Stimulated activated naive CD8-positive, alpha-beta T cell treated with anti-CD3 and anti-CD28 coated beads, Interleukin-15, Interleukin-2, amounts not matched to agents 100 ng/mL and 50 ng/mL, for 24 hours (primary cell): ENCODE data around the gene MEX3A.
"Not testable (repeated sequence)": the region's sequence is repeated elsewhere in the genome, so short reads cannot be mapped to it uniquely, and the experiment has no call there.

ENCODE experiments used
- H3K27ac Mint-ChIP-seq: one replicate; pipeline ENCODE4 v1.8.0; 2021; ENCODE audit warnings: mild to moderate bottlenecking, mixed read lengths
- H3K27me3 Mint-ChIP-seq: one replicate; pipeline ENCODE4 v1.8.0; 2021; ENCODE audit warnings: mixed read lengths
- H3K36me3 Mint-ChIP-seq: one replicate; pipeline ENCODE4 v1.8.0; 2021; ENCODE audit warnings: low read depth, mixed read lengths
- H3K4me1 Mint-ChIP-seq: one replicate; pipeline ENCODE4 v1.8.0; 2021; ENCODE audit warnings: low read depth, mixed read lengths
- H3K4me3 Mint-ChIP-seq: one replicate; pipeline ENCODE4 v1.8.0; 2021; ENCODE audit warnings: mild to moderate bottlenecking, mixed read lengths
- H3K9me3 Mint-ChIP-seq: one replicate; pipeline ENCODE4 v1.8.0; 2021; ENCODE audit warnings: mixed read lengths

Gene MEX3A

DNA sequence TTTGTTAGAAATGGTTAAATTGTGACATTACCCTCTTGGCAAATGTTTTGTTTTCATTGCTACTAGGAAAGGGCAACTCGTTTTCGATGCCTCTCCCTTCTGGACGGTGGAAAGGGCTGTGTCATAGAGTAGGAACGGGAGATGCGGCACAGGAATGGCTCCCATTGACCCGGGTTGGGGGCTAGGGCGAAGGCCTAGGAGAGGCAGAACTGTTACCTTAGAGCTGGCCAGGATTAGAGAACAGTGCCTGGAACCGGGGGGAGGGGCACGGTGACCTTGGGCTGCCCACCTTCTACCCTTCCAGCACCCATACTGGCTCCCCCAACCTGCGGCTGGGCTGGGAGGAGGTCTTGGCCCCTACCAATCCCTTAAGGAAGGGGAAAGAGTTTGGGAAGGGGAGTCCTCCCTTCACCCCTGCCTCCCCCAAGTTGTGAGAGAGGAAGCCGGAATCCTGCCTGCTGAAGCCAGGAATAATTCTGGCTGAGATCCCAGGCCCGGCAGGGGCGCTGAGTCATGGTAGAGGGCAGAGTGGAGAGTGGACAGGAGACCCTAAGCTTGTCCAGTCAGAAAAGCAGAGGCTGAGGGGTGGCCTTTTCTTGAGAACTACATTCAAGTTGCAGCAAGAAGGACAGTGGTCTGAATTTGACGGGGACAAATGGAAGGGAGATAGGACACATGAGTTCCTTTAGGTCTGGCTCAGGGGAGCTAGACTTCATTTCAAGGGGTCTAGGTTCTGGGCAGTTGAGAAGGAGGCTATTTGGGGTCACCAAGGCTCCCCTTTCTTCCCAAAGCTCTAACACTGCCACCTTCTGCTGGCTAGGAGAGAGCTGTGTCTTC lies 40.5 kb upstream of the MEX3A start:
- peaks cover 4% of the 10 kb centered on the region for H3K27me3 Mint-ChIP-seq
- H3K4me1 Mint-ChIP-seq = peaks cover 78% of the 10 kb centered on the region
- H3K27ac Mint-ChIP-seq = peak overlapping the region; percentile 45
- H3K9me3 Mint-ChIP-seq = no peaks in the 10 kb centered on the region
- H3K36me3 Mint-ChIP-seq = peaks cover 36% of the 10 kb centered on the region
- H3K4me3 Mint-ChIP-seq = peak overlapping the region; percentile 30

DNA sequence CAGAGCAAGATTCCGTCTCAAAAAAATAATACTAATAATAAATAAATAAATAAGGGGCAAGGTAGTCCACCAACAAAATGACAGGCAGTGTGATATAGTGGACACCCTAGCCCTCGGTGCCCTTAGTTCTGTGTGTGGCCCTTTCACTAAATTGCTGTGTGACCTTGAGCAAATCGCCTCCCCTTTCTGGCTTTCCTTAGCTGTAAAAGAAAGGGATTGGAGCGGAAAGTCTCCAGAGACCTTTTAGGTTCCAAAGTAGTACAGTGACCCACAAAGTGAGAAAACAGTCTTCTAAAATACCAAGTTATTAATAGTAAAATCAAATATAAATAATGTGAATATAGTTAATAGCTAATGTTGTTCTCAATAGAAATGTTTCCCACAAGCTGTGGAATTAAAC lies 39.8 kb upstream of the MEX3A start:
- Mint-ChIP-seq H3K4me3 (peak overlapping the region; percentile 30), H3K4me1 (peaks cover 71% of the 10 kb centered on the region), H3K9me3 (no peaks in the 10 kb centered on the region), H3K27me3 (peaks cover 4% of the 10 kb centered on the region), H3K27ac (no peak overlapping the region), H3K36me3 (peaks cover 31% of the 10 kb centered on the region)

DNA sequence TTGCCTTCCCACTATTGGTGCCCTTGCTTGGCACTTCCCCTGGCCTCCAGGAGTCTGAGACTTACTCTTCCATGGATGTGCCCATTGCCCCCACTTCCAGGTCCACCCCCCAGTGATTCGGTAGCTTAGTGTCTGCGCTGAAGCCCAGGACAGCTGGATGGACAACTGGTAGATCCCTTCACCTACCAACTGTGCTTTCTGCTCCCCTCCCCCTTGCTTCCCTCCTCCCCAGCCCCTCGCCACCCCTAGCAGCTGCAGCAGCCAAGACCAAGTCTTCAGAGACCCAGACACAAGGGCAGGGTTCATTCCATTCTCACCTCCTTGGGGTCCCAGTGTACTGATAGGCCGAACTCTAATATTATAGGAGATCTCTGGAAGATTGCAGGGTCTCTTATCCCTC lies 39.2 kb upstream of the MEX3A start:
- H3K27me3 Mint-ChIP-seq = peaks cover 6% of the 10 kb centered on the region
- H3K9me3 Mint-ChIP-seq = no peaks in the 10 kb centered on the region
- H3K27ac Mint-ChIP-seq = peak overlapping the region; percentile 31
- no peak overlapping the region for H3K4me3 Mint-ChIP-seq
- H3K4me1 Mint-ChIP-seq = peaks cover 68% of the 10 kb centered on the region
- H3K36me3 Mint-ChIP-seq = peaks cover 34% of the 10 kb centered on the region

DNA sequence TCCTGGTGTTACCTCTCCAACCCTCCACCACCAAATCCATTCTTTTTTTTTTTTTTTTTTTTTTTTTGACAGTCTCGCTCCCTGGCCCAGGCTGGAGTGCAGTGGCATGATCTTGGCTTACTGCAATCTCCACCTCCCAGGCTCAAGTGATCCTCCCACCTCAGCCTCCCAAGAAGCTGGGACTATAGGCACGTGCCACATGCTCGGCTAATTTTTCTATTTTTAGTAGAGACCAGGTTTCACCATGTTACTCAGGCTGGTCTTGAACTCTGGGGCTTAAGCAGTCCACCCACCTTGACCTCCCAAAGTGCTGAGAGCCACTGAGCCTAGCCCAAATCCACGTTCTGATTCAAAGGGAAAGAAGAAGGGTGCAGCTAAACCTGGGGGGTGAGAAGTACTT lies 38.7 kb upstream of the MEX3A start:
- not testable (repeated sequence) for H3K27ac Mint-ChIP-seq

DNA sequence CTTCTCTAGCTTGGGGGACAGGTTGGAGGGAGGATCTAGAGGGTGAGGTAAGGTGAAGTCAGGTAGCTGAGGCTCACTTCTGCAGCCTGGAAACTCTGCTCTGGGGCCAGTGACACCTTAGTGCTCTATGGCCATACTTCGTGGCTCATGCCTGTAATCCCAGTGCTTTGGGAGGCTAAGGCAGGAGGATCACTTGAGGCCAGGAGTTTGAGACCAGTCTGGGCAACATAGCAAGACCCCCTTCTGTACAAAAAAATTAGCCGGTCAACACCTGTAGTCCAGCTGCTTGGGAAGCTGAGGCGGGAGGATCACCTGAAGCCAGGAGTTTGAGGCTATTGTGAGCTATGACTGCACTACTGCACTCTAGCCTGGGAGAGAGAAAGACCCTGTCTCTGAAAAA lies 38.1 kb upstream of the MEX3A start:
- peaks cover 66% of the 10 kb centered on the region for H3K4me1 Mint-ChIP-seq
- H3K9me3 Mint-ChIP-seq = no peaks in the 10 kb centered on the region
- H3K27me3 Mint-ChIP-seq = peaks cover 8% of the 10 kb centered on the region
- peak overlapping the region; percentile 61 for H3K4me3 Mint-ChIP-seq
- peak overlapping the region; percentile 16 for H3K27ac Mint-ChIP-seq
- peaks cover 37% of the 10 kb centered on the region for H3K36me3 Mint-ChIP-seq

More for the DNA sequence above, 38.7 kb upstream of the MEX3A start:
- not testable (repeated sequence) for H3K9me3 Mint-ChIP-seq, H3K27me3 Mint-ChIP-seq, H3K4me3 Mint-ChIP-seq
- peaks cover 37% of the 10 kb centered on the region for H3K36me3 Mint-ChIP-seq
- H3K4me1 Mint-ChIP-seq = peaks cover 68% of the 10 kb centered on the region

DNA sequence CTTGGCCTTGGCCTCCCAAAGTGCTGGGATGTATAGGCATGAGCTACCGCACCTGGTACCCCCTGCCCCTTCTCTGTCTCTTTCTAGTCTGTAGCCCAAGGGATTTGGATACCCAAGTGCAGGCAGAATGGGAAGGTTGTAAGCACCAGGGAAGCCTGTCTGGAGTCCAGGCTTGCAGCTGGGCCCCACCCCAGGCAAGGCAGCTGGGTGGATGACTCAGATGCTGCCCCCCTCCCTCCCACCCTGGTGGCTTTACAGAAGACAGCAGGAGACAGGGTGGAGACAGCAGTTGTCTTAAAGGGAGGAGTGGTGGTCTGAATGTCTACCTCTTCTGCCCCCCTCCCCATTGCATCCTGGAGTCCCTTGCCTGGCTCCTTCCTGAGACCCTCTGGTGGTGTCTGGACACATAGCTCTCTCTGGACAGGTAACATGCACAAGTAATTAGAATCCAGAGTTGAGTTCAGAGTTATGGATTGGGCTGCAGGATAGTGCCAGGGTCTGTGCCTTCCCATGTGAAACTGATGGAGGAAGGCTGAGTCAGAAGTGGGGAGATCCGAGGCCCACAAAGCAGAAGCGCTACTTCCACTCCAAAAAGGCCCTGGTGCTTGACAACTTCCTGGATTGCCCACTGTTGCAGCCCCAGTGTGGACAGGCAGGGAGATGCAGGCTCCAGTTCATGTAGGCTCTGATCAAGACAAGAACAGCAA lies 37.4 kb upstream of the MEX3A start:
- Mint-ChIP-seq H3K4me3 (peak overlapping the region; percentile 61), H3K4me1 (peaks cover 63% of the 10 kb centered on the region), H3K27me3 (peaks cover 8% of the 10 kb centered on the region), H3K36me3 (peaks cover 37% of the 10 kb centered on the region), H3K27ac (no peak overlapping the region), H3K9me3 (no peaks in the 10 kb centered on the region)

DNA sequence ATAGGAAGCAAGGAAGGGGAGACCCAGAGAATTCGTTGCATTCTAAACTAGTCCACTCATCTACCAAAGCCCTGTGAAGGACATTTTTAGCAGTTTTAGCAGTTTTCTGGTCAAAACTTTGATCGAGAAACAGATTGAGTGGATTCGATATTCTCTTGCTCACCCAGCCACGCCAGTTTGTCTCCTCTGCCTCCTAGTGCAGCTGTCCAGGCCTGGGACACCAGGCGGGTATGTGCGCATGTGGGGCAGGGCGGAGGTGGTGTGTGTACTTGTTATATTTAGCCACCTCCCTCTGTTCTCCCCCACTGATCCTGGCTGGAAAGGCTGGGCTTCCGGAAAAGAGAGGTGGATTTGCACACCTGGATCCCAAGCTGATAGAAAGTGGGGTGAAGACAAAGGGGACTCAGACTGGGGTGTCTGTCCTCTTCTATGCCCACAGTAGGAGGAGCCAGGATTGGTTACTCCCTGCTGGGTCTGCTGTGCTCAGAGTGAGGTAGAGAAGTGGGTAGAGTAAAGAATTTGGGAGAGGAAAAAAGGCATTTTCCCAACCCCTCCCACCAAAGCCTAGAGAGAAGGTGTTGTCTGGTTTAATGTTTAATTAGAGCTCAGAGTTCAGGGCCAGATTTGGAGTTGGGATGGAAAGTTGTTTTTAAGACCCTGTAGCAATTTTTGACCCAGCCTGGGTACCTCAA lies 36.1 kb upstream of the MEX3A start:
- Mint-ChIP-seq H3K27me3 (peaks cover 11% of the 10 kb centered on the region), H3K36me3 (peaks cover 37% of the 10 kb centered on the region), H3K27ac (no peak overlapping the region), H3K9me3 (no peaks in the 10 kb centered on the region), H3K4me3 (peak overlapping the region; percentile 75), H3K4me1 (peaks cover 61% of the 10 kb centered on the region)

DNA sequence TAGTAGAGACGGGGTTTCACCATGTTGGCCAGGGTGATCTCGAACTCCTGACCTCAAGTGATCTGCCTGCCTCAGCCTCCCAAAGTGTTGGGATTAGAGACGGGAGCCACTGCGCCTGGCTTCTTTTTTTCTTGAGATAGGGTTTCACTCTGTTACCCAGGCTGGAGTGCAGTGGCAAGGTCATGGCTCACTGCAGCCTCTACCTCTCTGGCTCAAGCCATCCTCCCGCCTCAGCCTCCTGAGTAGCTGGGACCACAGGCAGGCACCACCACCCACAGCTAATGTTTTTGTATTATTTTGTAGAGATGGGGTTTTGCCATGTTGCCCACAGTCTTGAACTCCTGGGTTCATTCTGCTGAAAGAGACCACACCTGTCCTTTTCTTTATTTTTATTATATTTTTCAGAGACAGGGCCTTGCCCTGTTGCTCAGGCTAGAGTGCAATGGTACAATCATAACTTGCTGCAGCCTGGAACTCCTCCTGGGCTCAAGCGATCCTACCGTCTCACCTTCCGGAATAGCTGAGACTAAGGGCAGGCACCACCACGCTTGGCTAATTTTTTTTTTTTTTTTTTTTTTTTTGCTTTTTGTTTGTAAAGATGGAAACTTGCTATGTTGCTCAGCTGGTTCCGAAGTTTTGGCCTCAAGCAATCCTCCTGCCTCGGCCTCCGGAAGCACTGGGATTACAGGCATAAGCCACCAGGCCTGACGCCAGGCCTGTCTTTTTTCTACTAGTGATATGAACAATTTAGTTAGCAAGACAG lies 35.3 kb upstream of the MEX3A start:
- Mint-ChIP-seq H3K4me1 (peaks cover 61% of the 10 kb centered on the region), H3K27me3 (peaks cover 11% of the 10 kb centered on the region), H3K9me3 (no peaks in the 10 kb centered on the region), H3K27ac (no peak overlapping the region), H3K36me3 (peaks cover 36% of the 10 kb centered on the region), H3K4me3 (peak overlapping the region; percentile 61)

DNA sequence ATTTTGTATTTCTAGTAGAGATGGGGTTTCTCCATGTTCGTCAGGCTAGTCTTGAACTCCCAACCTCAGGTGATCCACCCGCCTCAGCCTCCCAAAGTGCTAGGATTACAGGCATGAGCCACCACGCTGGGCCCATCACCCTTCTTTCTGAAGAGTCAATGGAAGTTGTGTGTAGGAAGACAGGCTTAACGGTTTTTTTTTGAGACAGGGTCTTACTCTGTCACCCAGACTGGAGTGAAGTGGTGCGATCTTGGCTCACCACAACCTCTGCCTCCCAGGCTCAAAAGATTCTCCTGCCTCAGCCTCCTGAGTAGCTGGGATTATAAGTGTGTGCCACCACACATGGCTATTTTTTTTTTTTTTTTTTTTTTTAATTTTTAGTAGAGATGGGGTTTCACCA lies 34.5 kb upstream of the MEX3A start:
- peaks cover 17% of the 10 kb centered on the region for H3K27me3 Mint-ChIP-seq
- H3K9me3 Mint-ChIP-seq = not testable (repeated sequence)
- H3K27ac Mint-ChIP-seq = peak overlapping the region; percentile 41
- peak overlapping the region; percentile 92 for H3K4me3 Mint-ChIP-seq
- peaks cover 32% of the 10 kb centered on the region for H3K36me3 Mint-ChIP-seq
- peaks cover 57% of the 10 kb centered on the region for H3K4me1 Mint-ChIP-seq

DNA sequence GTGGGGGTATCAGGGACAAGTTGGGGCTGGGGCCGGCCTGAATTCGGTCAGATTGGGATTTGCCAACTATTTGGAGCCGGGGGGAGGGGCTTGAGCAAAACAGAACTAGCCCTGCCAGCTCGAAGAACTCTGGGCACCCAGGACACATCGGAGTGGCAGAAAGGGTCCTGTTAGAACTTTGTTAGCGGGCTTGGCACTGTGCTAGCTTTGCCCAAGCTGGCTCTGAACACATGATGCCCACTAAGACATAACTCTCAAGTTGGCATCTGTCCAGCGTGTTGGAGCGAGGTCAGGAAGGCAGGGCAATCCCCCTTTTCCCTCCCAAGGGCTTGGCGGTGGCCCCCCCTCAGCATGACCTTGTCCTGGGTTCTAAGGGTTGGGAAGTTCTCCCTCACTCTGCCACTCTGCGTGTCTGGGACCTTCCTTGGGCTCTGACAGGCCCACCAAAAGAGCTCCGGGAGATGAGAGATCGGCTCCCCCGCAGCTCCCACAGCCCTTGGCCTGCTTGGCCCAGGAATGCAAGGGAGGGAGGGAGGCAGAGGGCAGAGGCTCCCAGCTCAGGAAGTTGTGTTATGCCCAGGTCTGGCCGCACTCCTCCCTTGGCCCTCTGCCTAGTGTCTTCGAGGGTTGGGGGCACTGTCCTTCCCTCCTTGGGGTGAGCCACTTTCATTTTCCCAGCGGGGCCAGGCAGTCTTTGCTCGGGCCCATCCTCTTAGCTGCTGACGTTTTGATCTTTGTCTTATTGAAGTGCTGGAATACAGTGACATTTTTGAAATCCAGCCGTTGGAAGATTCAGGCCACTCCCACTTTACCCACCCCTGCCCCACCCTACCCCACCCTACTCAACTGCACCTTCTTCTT lies 33.5 kb upstream of the MEX3A start:
- Mint-ChIP-seq H3K27me3 (peaks cover 21% of the 10 kb centered on the region), H3K36me3 (peaks cover 25% of the 10 kb centered on the region), H3K4me1 (peaks cover 57% of the 10 kb centered on the region), H3K27ac (peak overlapping the region; percentile 58), H3K9me3 (no peaks in the 10 kb centered on the region), H3K4me3 (peak overlapping the region; percentile 92)

DNA sequence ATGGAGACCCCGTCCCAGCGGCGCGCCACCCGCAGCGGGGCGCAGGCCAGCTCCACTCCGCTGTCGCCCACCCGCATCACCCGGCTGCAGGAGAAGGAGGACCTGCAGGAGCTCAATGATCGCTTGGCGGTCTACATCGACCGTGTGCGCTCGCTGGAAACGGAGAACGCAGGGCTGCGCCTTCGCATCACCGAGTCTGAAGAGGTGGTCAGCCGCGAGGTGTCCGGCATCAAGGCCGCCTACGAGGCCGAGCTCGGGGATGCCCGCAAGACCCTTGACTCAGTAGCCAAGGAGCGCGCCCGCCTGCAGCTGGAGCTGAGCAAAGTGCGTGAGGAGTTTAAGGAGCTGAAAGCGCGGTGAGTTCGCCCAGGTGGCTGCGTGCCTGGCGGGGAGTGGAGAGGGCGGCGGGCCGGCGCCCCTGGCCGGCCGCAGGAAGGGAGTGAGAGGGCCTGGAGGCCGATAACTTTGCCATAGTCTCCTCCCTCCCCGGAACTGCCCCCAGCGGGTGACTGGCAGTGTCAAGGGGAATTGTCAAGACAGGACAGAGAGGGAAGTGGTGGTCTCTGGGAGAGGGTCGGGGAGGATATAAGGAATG lies 32.8 kb upstream of the MEX3A start:
- H3K27ac Mint-ChIP-seq = peak overlapping the region; percentile 58
- peaks cover 50% of the 10 kb centered on the region for H3K4me1 Mint-ChIP-seq
- peak overlapping the region; percentile 92 for H3K4me3 Mint-ChIP-seq
- peaks cover 25% of the 10 kb centered on the region for H3K27me3 Mint-ChIP-seq
- H3K9me3 Mint-ChIP-seq = no peaks in the 10 kb centered on the region
- peaks cover 18% of the 10 kb centered on the region for H3K36me3 Mint-ChIP-seq

DNA sequence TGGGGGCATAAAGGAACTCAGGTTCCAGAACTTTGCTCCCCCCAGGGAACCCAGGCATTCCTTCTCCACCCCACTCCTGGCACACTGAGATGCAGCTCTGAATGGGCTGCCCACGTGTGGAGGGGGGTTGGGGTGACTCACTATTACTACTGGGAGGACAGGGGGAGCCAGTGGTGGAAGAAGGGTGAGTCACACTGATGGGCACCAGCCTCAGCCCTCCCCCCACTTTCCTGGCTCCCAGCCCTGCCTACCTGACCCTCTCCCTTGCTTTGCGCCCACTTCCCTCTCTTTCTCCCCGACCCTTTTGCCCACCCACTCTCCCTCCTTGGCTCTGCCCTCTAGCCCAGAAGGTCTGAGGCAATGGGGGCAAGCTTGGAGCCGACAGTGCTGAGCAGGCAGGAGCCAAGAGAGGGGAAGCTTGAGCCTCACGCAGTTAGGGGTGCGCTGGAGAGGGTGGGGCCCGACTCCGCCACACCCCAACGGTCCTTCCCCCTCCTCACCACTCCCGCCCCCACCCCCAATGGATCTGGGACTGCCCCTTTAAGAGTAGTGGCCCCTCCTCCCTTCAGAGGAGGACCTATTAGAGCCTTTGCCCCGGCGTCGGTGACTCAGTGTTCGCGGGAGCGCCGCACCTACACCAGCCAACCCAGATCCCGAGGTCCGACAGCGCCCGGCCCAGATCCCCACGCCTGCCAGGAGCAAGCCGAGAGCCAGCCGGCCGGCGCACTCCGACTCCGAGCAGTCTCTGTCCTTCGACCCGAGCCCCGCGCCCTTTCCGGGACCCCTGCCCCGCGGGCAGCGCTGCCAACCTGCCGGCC lies 32.0 kb upstream of the MEX3A start, which contains the start of gene LMNA:
Gene LMNA, plus strand, starts transcription at position 611 of the 818 bp plus-strand sequence. CDS start 208 bp downstream, outside the sequence.
- H3K36me3 Mint-ChIP-seq = peaks cover 14% of the 10 kb centered on the region
- H3K27ac Mint-ChIP-seq = peak within 1 kb of the TSS; percentile 86
- peaks cover 45% of the 10 kb centered on the region for H3K4me1 Mint-ChIP-seq
- peaks cover 25% of the 10 kb centered on the region for H3K27me3 Mint-ChIP-seq
- H3K9me3 Mint-ChIP-seq = no peaks in the 10 kb centered on the region
- peak within 1 kb of the TSS; percentile 92 for H3K4me3 Mint-ChIP-seq
